HG03196 (cell line): ENCODE data around the gene DDX21.
"Not testable (repeated sequence)": the region's sequence is repeated elsewhere in the genome, so short reads cannot be mapped to it uniquely, and the experiment has no call there.

Experiments used
- ATAC-seq: cut with Tn5 transposase; IDR thresholded peaks from one replicate; pipeline ENCODE4 v1.9.1; 2021; ENCODE audit not compliant: unreplicated experiment

Gene DDX21

GRCh38 chr10:68955832-68956532, at the start of gene DDX21:
TSS of gene DDX21 (plus strand) at chr10:68956170. CDS start at chr10:68956226, 56 bp downstream.
- peak; percentile 79 for ATAC-seq

GRCh38 chr10:68924593-68924992, 31.4 kb upstream of the DDX21 start:
- no peak for ATAC-seq

DNA sequence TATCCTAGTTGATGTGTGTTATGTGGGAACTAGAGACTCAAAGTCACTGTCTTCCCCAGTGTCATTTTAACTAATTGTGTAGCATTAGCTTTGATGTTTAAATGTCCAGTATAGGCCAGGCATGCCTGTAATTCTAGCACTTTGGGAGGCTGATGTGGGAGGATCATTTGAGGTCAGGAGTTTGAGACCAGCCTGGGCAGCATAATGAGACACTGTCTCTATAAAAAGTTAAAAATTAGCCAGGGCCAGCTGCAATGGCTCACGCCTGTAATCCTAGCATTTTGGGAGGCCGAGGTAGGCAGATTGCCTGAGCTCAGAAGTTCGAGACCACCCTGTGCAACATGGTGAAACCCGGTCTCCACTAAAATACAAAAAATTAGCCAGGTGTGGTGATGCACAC, 30.5 kb upstream of the DDX21 start:
- ATAC-seq = no peak

GRCh38 chr10:68929157-68929556, 26.8 kb upstream of the DDX21 start:
- ATAC-seq = not testable (repeated sequence)

GRCh38 chr10:68929888-68930287, 26.1 kb upstream of the DDX21 start:
- not testable (repeated sequence) for ATAC-seq

- ATAC-seq = not testable (repeated sequence)
These were observed 23.1 kb upstream of the DDX21 start for GRCh38 chr10:68932860-68933259.

DNA sequence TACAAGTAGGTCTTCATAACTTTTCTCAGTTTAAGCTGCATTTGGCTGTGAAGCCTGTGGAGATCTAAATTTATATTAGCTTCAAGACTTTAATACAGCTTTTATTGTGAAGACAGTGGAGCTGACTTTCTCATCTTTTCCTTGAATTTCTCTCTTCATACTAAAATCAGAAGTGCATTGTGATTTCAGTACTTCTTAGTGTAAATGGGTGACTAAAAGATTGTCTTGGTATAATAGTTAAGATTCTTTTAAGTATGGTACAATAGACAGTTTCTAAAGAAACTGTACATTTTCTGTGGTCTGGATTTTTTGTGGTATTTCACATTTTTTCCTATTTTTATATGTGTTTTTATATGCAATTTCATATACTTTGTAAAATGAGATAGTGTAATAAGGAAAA, 21.0 kb upstream of the DDX21 start:
- no peak for ATAC-seq

GRCh38 chr10:68938117-68938516, 17.9 kb upstream of the DDX21 start:
- no peak for ATAC-seq

DNA sequence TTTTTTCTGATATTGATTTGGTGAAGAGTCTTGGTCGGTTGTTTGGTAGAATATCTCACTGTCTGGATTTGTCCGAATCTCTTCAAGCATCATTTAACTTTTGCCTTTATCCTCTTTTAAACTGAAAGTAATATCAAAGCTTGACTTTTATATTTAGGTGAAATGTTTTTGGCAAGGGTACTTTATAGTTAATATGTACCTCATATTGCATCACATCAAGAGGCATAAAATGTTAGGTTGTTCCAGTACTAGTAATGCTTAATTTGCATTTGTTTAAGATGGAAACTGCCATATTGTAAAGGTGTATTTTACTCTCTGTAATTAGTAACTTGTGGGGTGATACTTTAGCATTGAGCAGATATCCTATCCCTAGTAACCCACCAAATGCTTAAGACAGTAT, 17.1 kb upstream of the DDX21 start:
- ATAC-seq = no peak

GRCh38 chr10:68940917-68941316, 15.1 kb upstream of the DDX21 start:
- ATAC-seq = not testable (repeated sequence)

GRCh38 chr10:68950598-68950997, 5.4 kb upstream of the DDX21 start:
- no peak for ATAC-seq

- no peak for ATAC-seq
These were observed 1.1 kb upstream of the DDX21 start for GRCh38 chr10:68954904-68955303.

DNA sequence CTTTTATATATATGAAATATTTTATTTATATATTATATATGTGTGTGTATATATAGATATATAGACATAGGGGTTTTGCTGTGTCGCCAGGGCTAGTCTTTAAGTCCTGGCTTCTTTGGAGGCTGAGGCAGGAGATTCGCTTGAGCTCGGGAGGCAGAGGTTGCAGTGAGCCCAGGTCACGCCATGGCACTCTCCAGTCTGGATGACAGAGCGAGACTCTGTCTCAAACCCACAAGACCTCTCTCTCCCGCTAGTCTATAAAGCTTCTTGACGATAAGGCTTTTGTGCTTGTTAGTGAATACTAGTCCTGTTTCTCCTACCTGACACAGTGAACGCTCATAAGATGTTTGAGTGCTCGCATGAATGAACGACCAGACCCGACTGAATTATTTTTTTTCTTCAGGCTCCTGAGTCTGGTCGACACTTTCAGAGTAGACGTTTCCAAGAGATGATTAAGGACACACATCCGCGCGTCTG, 577 bp upstream of the DDX21 start:
- peak; percentile 12 for ATAC-seq

DNA sequence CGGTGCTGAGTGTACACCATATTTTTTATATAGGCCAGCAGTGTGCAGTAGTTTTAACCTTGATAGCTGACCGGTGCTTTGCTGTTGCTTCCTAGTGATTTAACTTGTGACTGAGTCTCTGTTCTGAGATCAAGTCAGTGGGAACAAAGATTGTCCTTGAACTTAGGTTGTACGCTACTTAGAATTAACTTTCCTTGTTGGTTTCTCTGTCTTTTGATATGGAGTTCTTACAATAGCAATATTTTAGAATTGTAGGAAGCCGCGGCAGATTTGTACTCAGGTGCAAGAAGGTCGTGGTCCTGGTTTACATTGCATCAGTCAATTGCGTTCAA, 1.3 kb downstream of the DDX21 start:
- ATAC-seq = no peak

GRCh38 chr10:68957654-68958053, 1.7 kb downstream of the DDX21 start:
- no peak for ATAC-seq

- no peak for ATAC-seq
These were observed 3.9 kb downstream of the DDX21 start for GRCh38 chr10:68959695-68960527.

DNA sequence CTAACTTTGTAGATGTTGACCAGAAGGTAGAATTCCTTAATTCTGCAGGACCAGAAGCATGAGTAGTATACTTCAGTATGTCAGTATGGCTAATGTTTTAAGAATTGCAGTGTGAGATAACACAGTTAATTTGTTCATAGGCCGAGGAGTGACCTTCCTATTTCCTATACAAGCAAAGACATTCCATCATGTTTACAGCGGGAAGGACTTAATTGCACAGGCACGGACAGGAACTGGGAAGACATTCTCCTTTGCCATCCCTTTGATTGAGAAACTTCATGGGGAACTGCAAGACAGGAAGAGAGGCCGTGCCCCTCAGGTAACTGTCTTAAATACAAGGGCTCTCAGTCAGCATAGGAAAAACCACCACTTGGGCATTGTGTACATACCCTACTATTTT, 7.2 kb downstream of the DDX21 start:
- no peak for ATAC-seq

DNA sequence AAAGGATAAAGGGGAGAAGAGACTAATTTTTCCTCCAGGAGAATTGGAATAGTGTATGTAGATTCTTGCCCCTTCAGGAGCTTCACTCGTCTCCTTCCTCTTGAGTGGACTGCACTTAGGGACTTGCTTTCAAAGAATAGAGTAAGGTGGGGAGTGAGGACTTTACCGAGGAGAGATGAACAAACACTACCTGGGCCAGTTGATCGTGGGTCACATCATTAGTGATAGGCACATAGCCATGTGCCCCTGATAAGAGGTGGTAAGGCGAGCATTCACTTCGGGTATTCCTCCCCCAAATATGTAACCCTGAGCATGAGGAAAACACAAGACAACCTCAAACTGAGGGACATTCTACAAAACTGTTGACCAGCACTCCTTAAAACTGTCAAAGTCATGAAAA, 18.0 kb downstream of the DDX21 start:
- ATAC-seq = no peak

GRCh38 chr10:68975936-68976473, 20.0 kb downstream of the DDX21 start:
- ATAC-seq = not testable (repeated sequence)

GRCh38 chr10:68979738-68980137, 23.8 kb downstream of the DDX21 start:
- not testable (repeated sequence) for ATAC-seq

DNA sequence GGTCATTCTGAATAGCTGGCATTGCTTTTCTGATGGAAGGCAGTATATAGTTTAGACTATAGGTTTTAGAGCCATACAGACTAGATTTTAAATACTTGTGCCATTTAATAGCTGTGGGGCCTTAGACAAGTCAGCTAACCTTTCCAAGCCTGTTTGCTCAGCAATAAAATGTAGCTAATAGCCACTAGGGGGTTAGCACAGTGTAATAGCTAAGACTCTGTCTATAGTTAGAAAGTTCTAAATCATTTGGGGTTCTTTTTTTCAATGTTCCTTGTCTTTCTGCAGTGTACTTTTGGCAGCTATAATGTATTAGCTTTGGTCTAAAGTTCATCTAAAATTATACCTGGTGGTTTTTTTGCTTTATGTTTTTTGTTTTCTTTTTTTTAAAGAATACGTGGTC, 25.1 kb downstream of the DDX21 start:
- ATAC-seq = no peak

GRCh38 chr10:68982389-68982788, 26.4 kb downstream of the DDX21 start:
- ATAC-seq = no peak
